ENCODE measurements around the gene CEP85L. TPM values are rescaled to one million over a fixed set of nuclear protein-coding genes. Genes with fewer than 3 reads are reported as not detected.
A peak's percentile ranks its signal among the peaks of the same experiment; 100 is the strongest.

CEP85L gene
- total RNA-seq, 1 experiment from 2014 or later = 4.9 TPM

GRCh38 chr6:118511930-118512715 lies 139.3 kb downstream of the CEP85L start:
- Histone ChIP-seq H3K79me2 (ENCODE audit: insufficient read depth, low read length) (no peaks in the 10 kb centered on the region), H3K4me1 (ENCODE audit: control insufficient read depth in 1 of 2, insufficient read depth in 2 of 2, low read length in 2 of 2) (no peaks in the 10 kb centered on the region), H3K4me2 (ENCODE audit: low read length) (no peak overlapping the region), H3K27ac (ENCODE audit: low read depth, low read length) (no peak overlapping the region), H3K27me3 (ENCODE audit: insufficient read depth, low read length) (no peaks in the 10 kb centered on the region), H3K9me3 (ENCODE audit: control insufficient read depth in 1 of 2, insufficient read depth in 1 of 2, low read depth in 1 of 2, low read length in 2 of 2) (no peaks in the 10 kb centered on the region), H3K9ac (ENCODE audit: low read length) (no peak overlapping the region), H2AFZ (ENCODE audit: low read depth, low read length, poor library complexity, severe bottlenecking) (no peak overlapping the region), H3K9me2 (ENCODE audit: insufficient read depth) (no peaks in the 10 kb centered on the region), H4K20me1 (ENCODE audit: insufficient read depth) (no peaks in the 10 kb centered on the region; the same call in 1 of the 2 replicates), H3K36me3 (ENCODE audit: control insufficient read depth in 1 of 2, insufficient read depth in 2 of 2, low read length in 2 of 2) (no peaks in the 10 kb centered on the region), H3K4me3 (replicated peaks in 1 of 2; ENCODE audit: low read depth in 1 of 2, low read length in 2 of 2) (no peak overlapping the region)
- ATAC-seq (no peak), DNase-seq (ENCODE audit: low read depth, low spot score) (no peak)
- CTCF ChIA-PET = interaction anchor here (1.0 to 1.2 kb wide), 2 partner anchors 228 to 231 kb away, joined by 4 read pairs; no protein-coding TSS in a partner anchor
- RAD21 ChIA-PET (ENCODE audit: low non-redundant PET in 1 of 2, low total read pairs in 2 of 2, uncharacterized antibody in 2 of 2, unreplicated experiment in 2 of 2) = no interaction called here
- POLR2A ChIA-PET = no interaction called here
- BruUV-seq (replicated peaks) = no TSS peak
- intact Hi-C loops (cut with micrococcal nuclease) = no loop called here
- TF ChIP-seq ZBTB33 (IDR thresholded peaks at IDR 0.05; ENCODE audit: extremely low read depth, insufficient replicate concordance, low read length) (no peak), EGR1 (IDR thresholded peaks at IDR 0.05; ENCODE audit: low read depth) (no peak), ZNF274 (IDR thresholded peaks at IDR 0.05; ENCODE audit: low read depth, low read length) (no peak), SIN3A (IDR thresholded peaks at IDR 0.05; ENCODE audit: low read depth) (no peak)

GRCh38 chr6:118509009-118509617 lies 142.3 kb downstream of the CEP85L start:
- POLR2A ChIA-PET = no interaction called here
- no peaks in the 10 kb centered on the region for H4K20me1 ChIP-seq (ENCODE audit: insufficient read depth)
- H3K4me3 ChIP-seq (replicated peaks in 1 of 2; ENCODE audit: low read depth in 1 of 2, low read length in 2 of 2) = no peak overlapping the region
- no peak for TF ChIP-seq EGR1 (IDR thresholded peaks at IDR 0.05; ENCODE audit: low read depth)
- peak; percentile 73 to 78 (median 76) for TF ChIP-seq CTCF (IDR thresholded peaks at IDR 0.05 in 2 of 3, conservative IDR thresholded peaks at IDR 0.05 in 1 of 3; ENCODE audit: borderline replicate concordance in 1 of 3, insufficient read depth in 1 of 3, low read depth in 2 of 3, low read length in 2 of 3)
- peak; percentile 83 for TF ChIP-seq RAD21 (IDR thresholded peaks at IDR 0.05; ENCODE audit: low read depth)
- H2AFZ ChIP-seq (ENCODE audit: low read depth, low read length, poor library complexity, severe bottlenecking) = no peak overlapping the region
- no peaks in the 10 kb centered on the region for H3K9me3 ChIP-seq (ENCODE audit: control insufficient read depth in 1 of 2, insufficient read depth in 1 of 2, low read depth in 1 of 2, low read length in 2 of 2)
- no peaks in the 10 kb centered on the region for H3K4me1 ChIP-seq (ENCODE audit: control insufficient read depth in 1 of 2, insufficient read depth in 2 of 2, low read length in 2 of 2)
- DNase-seq (ENCODE audit: low read depth, low spot score) (peak; percentile 35), ATAC-seq (peak; percentile 58; the same call in 1 of the 2 replicates)
- RAD21 ChIA-PET (ENCODE audit: low non-redundant PET in 1 of 2, low total read pairs in 2 of 2, uncharacterized antibody in 2 of 2, unreplicated experiment in 2 of 2) = no interaction called here
- BruUV-seq (replicated peaks) = no TSS peak
- CTCF ChIA-PET = interaction anchor here (1.3 kb wide), 1 partner anchor 225 kb away, joined by 3 read pairs; no protein-coding TSS in a partner anchor
- H3K9me2 ChIP-seq (ENCODE audit: insufficient read depth) = no peaks in the 10 kb centered on the region
- H3K36me3 ChIP-seq (ENCODE audit: control insufficient read depth in 1 of 2, insufficient read depth in 2 of 2, low read length in 2 of 2) = no peaks in the 10 kb centered on the region
- H3K9ac ChIP-seq (ENCODE audit: low read length) = no peak overlapping the region
- H3K27ac ChIP-seq (ENCODE audit: low read depth, low read length) = no peak overlapping the region
- H3K79me2 ChIP-seq (ENCODE audit: insufficient read depth, low read length) = no peaks in the 10 kb centered on the region
- intact Hi-C loops (cut with micrococcal nuclease) = loop anchor here (1.0 to 10.0 kb wide), 3 partner anchors 225 to 664 kb away; no protein-coding TSS in a partner anchor
- no peaks in the 10 kb centered on the region for H3K27me3 ChIP-seq (ENCODE audit: insufficient read depth, low read length)
- H3K4me2 ChIP-seq (ENCODE audit: low read length) = no peak overlapping the region

All from HCT116 (cell line).